B cell (primary cell): Measurements from ENCODE around the gene CENPM.

Source experiments
- EZH2 ChIP-seq: IDR thresholded peaks from 2 replicates; pipeline ENCODE4 v1.6.1; 2012; ENCODE audit warnings: borderline replicate concordance, low read depth, mild to moderate bottlenecking, moderate library complexity, low read length; ENCODE audit not compliant: insufficient read depth, poor library complexity, severe bottlenecking
- TF ChIP-seq, protein P1 (sequence below): fragments of 200-600 bp; IDR thresholded peaks from one replicate; pipeline ENCODE4 v1.8.0; 2022; ENCODE audit warnings: antibody characterized with exemption, mild to moderate bottlenecking

DNA sequence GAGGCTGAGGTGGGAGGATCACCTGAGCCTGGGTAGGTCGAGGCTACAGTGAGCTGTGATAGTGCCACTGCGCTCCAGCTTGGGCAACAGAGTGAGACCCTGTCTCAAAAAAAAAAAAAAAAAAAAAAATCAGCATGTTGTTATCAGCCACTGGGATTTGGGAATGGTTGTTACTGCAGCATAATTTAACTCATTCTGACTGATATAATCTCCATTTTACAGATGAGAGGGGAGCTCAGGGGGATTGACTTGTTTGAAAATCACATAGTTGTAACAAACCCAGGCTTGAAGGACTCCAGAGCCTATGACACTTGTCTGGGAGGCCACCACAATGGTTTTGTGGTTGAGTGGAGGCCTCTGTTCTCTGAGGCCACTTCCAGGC lies 19.3 kb upstream of the CENPM start:
- TF ChIP-seq EZH2 = no peak
- TF ChIP-seq, protein P1, sequence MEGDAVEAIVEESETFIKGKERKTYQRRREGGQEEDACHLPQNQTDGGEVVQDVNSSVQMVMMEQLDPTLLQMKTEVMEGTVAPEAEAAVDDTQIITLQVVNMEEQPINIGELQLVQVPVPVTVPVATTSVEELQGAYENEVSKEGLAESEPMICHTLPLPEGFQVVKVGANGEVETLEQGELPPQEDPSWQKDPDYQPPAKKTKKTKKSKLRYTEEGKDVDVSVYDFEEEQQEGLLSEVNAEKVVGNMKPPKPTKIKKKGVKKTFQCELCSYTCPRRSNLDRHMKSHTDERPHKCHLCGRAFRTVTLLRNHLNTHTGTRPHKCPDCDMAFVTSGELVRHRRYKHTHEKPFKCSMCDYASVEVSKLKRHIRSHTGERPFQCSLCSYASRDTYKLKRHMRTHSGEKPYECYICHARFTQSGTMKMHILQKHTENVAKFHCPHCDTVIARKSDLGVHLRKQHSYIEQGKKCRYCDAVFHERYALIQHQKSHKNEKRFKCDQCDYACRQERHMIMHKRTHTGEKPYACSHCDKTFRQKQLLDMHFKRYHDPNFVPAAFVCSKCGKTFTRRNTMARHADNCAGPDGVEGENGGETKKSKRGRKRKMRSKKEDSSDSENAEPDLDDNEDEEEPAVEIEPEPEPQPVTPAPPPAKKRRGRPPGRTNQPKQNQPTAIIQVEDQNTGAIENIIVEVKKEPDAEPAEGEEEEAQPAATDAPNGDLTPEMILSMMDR = no peak
